ENCODE measurements around the gene SNTG2.

DNA sequence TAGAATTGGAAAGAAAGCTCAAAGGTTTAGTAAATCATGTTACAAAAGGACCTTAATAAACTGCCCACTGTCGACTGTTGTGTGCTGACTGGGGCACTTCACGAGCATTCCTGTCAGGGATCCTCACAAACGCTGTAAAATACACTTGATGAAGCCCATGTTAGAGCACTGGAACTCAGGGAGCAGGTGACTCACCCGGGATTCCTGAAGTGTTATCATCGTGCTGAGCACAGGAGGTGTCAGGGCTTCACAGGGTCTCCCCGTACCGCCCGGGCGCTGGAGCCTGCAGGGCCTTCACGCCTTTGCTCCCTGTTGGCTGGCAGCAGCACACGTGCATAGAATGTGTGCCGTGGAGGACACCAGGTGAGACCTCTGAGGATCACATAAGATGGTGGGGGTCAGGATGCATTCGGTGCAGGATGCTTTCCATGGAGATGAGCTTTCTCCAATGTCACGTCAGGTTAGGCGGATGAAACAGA lies 187.3 kb downstream of the SNTG2 start:
- TF ChIP-seq, protein P1, sequence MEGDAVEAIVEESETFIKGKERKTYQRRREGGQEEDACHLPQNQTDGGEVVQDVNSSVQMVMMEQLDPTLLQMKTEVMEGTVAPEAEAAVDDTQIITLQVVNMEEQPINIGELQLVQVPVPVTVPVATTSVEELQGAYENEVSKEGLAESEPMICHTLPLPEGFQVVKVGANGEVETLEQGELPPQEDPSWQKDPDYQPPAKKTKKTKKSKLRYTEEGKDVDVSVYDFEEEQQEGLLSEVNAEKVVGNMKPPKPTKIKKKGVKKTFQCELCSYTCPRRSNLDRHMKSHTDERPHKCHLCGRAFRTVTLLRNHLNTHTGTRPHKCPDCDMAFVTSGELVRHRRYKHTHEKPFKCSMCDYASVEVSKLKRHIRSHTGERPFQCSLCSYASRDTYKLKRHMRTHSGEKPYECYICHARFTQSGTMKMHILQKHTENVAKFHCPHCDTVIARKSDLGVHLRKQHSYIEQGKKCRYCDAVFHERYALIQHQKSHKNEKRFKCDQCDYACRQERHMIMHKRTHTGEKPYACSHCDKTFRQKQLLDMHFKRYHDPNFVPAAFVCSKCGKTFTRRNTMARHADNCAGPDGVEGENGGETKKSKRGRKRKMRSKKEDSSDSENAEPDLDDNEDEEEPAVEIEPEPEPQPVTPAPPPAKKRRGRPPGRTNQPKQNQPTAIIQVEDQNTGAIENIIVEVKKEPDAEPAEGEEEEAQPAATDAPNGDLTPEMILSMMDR (IDR thresholded peaks at IDR 0.05): no peak
- no peak for TF ChIP-seq POLR2A (IDR thresholded peaks at IDR 0.05)
